ENCODE results near the gene PVALEF. TPM values are rescaled to one million over a fixed set of nuclear protein-coding genes. Genes with fewer than 3 reads are reported as not detected.

PVALEF gene
- total RNA-seq, 1 experiment from 2014 or later = not detected

- Histone ChIP-seq H3K18ac (ENCODE audit: insufficient read length, low read depth, low read length) (no peak overlapping the region), H4K8ac (replicated peaks; ENCODE audit: insufficient read length, low read depth, low read length) (no peak overlapping the region), H3K27ac (ENCODE audit: insufficient read length, low read depth, low read length) (no peak overlapping the region), H3K79me1 (ENCODE audit: insufficient read depth, low read depth, low read length, poor library complexity, severe bottlenecking) (no peaks in the 10 kb centered on the region), H2BK120ac (ENCODE audit: low read depth, low read length, poor library complexity, severe bottlenecking) (no peak overlapping the region), H4K91ac (ENCODE audit: insufficient read length, low read depth, low read length) (no peak overlapping the region), H4K20me1 (ENCODE audit: control insufficient read depth, insufficient read depth, insufficient read length) (no peaks in the 10 kb centered on the region), H3T11ph (ENCODE audit: low read length) (no peak overlapping the region), H4K5ac (ENCODE audit: insufficient read length, low read depth, low read length) (no peak overlapping the region), H3K56ac (ENCODE audit: insufficient read length, low read depth, low read length) (no peak overlapping the region), H3K79me2 (ENCODE audit: insufficient read depth, low read length) (no peaks in the 10 kb centered on the region; the same call in 1 of the 2 replicates), H3K9ac (ENCODE audit: extremely low read depth, insufficient read length, low read length) (no peak overlapping the region), H3K23me2 (ENCODE audit: insufficient read length, low read depth, low read length, poor library complexity, severe bottlenecking) (no peaks in the 10 kb centered on the region), H3K14ac (ENCODE audit: insufficient read depth, low read length) (no peak overlapping the region), H3K23ac (ENCODE audit: insufficient read length, low read depth, low read length) (no peak overlapping the region), H3K9me3 (ENCODE audit: control insufficient read depth, low read depth, low read length) (no peaks in the 10 kb centered on the region), H3K4me1 (ENCODE audit: insufficient read depth, low read length) (no peaks in the 10 kb centered on the region), H2BK20ac (ENCODE audit: low read depth, low read length, poor library complexity, severe bottlenecking) (no peak overlapping the region), H2BK12ac (ENCODE audit: insufficient read length, low read depth, low read length) (no peak overlapping the region), H3K4ac (ENCODE audit: low read depth, low read length) (no peak overlapping the region), H3K4me2 (ENCODE audit: insufficient read depth, insufficient read length, low read length) (no peak overlapping the region), H2BK15ac (ENCODE audit: low read depth, low read length) (no peak overlapping the region), H2AK5ac (ENCODE audit: insufficient read length, low read length) (no peak overlapping the region), H3K27me3 (ENCODE audit: insufficient read depth, low read length) (no peaks in the 10 kb centered on the region), H2AFZ (ENCODE audit: low read length) (no peak overlapping the region), H2BK5ac (ENCODE audit: insufficient read length, low read length) (no peak overlapping the region)
- peaks cover 0 to 33% (median 6%) of the 10 kb centered on the region in 3 experiments; a peak in 4 of 7 replicates for H3K36me3 Mint-ChIP-seq (ENCODE audit: insufficient read depth in 1 of 3, low read depth in 3 of 3)
- H3K27me3 Mint-ChIP-seq (ENCODE audit: low read depth) = no peaks in the 10 kb centered on the region
- DNase-seq = no peak
- no peak for TF ChIP-seq CTCF (conservative IDR thresholded peaks at IDR 0.05)
- H3K4me1 Mint-ChIP-seq = peaks cover 3 to 4% of the 10 kb centered on the region in 2 experiments; a peak in 1 of 4 replicates
- no peak overlapping the region; a peak in 2 of 5 replicates for H3K4me3 Mint-ChIP-seq
- peak overlapping the region in 2 of 3 experiments; percentile 67 to 79; a peak in 2 of 7 replicates for H3K27ac Mint-ChIP-seq
- WGBS (ENCODE audit: extremely low coverage, insufficient read length, low lambda C conversion rate) = no CpG with 5 or more reads among the region's 21 CpGs
- H3K9me3 Mint-ChIP-seq = no peaks in the 10 kb centered on the region
Observed at GRCh38 chr17:81207610-81208581, 42.6 kb downstream of the PVALEF start.

Data from H9 (cell line).